ENCODE results near the gene CAMK2G.
"Not testable (repeated sequence)": the region's sequence is repeated elsewhere in the genome, so short reads cannot be mapped to it uniquely, and the experiment has no call there.

The CAMK2G gene

DNA sequence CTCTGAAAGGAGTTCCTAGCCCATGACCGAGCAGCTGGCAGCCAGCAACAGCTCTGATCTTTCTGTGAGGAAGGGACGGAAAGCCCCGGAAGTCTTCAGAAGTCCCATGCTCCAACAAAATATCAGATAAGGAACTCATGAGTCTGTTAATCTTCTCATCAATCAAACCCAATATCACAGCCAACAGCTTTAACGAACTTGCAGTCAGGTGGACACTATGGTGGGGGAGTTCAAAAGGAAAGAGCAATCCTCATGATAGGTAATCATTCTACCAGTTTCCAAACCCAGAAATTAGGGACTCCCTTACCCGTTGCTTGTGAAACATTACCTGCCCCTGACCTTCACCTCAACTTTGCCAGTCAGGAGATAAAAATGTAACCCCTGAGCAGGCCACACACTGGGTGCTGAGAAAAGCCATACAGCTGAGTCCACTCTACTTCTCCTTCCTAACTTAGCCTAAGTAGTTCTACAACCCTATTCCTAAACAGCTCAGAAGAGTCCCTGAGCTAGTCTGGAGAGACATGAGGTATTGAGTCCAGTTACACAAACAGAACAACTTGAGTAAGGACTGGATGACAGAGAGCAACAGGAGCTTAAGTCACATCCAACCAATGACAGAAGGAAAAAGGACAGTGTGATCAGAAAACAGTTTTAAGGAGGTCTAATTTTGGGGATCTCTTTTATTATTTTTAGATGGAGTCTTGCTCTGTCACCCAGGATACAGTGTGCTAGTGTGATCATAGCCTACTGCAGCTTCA, 65.1 kb downstream of the CAMK2G start:
- DNase-seq: no peak

DNA sequence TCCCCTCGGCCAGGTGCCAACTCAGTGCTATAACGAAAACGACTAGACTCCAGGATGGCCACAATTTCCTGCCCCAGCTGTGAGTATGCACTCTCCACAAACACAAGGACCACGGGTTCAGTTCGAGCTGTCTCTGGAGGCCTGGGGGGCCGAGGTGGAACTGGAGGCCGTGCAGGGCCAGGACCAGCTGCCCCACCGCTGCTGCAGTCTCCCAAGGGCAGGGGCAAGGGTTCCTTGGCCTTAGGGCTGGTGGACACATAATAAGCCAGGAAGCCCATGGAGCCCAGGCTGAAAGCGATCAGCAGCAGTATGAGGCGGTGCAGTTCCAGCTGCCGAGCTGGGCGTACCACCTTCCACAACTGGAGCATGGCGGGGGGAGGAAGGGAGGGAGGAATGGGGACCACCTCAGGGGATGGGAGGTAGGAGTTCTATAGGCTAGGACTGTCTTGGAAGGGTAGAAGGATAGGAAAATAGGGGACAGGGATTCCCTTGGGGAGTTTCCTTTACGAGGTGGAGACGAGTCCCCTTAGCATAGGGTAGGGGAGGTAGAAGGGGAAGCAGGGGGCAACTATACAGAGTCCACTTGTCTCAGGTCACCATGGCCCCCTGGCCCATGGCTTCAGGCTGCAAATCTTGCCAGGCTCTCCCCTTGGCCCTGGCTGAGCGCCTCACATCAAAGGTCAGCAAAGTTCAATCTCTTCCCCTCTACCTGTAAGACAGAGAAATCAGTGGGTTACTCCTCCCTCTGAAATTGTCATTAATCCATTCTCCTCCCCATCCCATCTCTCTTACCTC, 66.1 kb downstream of the CAMK2G start:
- no peak for DNase-seq

DNA sequence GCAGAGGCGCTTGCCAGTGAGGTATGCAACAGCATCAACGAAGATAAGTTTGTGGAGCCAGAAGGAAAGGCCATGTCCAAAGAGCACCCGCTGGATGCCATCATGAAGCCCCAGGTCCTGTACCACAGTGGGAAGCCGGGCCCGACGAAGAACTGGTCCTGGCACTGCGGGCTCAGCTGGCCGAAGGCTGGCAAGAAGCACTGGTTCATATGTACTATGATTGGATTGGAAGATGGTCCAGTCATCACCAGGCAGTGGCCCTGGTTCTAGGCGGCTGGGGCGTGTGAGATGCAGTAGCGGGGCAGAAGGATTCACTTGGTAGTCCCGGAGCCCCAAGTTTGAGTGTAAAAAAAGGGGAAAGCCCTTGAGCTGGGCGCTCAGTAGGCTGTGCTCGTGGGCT, 66.9 kb downstream of the CAMK2G start:
- no peak for DNase-seq

DNA sequence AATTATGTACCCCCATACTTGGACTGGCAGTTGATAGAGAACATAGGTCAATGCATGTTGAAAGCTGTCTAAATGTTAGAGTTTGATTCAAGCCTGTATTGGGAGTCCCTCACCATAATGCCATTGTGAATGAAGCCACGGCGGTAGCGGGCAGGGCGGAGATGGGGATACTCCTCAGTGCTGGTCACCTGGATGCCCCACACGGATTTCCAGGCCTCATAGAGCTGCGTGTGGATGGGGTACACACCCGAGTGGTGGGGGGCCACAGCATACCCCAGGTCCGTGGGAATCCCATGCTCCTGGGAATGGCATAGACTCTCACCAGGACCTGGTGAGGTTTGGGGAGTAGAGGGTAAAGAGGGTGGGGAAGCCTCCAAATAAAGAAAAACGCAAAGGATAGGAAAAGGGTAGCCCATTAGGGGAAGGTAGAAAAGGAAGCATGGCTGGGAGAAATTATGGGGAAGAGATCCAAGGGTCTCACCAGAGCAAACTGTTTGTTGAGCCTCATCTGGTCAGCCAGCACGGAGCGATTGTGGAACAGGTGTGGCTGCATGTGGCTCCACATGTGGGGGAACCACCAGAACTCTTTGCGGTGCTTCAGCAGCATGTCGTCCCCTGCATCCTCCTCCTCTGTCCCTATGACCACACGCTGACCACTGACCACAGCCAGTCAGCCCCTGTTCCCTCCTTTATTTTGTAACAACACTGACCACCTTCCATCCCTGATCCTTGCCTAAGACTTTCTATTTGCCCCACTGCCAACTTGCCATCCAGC, 68.0 kb downstream of the CAMK2G start:
- DNase-seq: no peak

DNA sequence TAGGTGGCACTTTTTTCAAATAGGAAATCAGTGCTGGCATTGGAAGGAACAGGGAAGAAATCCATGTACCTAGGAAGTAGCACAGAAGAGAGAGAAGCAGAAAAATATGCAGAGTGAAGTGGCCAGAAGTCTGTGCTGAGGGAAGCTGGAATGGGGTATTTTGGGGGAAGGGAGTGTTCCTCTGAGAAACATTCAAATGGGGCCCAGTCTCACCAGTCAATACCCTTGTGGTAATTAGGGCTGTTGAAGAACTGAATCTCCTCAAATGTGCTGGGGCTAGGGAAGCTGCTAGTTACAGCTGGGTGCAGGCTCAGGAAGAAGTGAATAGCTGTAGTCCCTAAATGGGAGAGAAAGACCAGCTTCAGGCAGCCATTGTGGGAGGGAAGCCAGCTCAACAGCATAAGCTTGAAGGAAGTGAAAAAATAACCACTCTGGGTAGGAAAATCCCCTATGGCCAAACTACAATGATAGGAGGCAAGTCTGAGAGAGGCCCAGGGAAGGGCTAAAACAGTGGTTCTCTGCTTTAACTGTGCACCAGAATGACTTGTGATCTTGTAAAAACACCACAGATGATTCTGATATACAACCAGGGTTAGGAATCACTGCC, 70.6 kb downstream of the CAMK2G start:
- no peak for DNase-seq

DNA sequence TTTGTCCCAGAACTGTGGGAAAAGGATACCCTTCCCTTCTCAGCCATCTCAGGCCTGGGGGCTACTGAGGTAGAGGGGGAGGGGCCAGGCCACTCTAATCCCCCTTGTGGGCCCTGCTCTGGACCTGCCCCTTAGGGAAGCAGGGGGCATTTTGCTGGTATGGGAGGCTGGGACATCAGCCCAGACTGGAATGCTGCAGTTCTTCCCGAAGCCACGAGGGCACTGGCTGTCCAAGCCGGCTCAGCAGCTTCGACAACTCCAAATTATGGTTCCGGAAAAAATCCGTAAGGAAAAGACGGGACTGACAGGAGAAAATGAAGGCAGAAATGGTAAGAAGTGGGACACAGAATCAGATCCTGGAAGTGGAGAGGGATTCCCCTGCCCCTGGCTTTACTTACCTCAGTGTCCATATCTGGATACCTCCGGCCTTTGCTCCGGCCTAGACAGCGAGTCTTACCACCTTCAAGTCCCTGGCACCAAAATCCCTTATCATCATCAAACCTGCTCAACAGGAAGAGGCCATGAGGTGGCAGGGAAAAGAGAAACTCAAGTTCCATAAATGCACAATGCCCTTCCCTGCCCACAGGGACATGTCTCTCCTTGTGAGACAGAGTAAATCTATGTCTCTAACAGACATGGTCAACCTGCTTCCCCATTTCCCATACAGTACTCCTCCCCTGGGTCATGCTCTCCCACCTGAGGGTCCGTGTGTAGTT, 71.9 kb downstream of the CAMK2G start:
- no peak for DNase-seq

DNA sequence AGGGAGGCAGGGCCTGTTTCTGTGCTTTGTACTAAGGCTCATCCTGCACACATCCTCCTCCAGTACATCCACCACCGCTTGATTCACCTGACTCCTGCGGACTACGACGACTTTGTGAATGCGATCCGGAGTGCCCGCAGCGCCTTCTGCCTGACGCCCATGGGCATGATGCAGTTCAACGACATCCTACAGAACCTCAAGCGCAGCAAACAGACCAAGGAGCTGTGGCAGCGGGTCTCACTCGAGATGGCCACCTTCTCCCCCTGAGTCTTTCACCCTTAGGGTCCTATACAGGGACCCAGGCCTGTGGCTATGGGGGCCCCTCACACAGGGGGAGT, 73.1 kb downstream of the CAMK2G start:
- no peak for DNase-seq

DNA sequence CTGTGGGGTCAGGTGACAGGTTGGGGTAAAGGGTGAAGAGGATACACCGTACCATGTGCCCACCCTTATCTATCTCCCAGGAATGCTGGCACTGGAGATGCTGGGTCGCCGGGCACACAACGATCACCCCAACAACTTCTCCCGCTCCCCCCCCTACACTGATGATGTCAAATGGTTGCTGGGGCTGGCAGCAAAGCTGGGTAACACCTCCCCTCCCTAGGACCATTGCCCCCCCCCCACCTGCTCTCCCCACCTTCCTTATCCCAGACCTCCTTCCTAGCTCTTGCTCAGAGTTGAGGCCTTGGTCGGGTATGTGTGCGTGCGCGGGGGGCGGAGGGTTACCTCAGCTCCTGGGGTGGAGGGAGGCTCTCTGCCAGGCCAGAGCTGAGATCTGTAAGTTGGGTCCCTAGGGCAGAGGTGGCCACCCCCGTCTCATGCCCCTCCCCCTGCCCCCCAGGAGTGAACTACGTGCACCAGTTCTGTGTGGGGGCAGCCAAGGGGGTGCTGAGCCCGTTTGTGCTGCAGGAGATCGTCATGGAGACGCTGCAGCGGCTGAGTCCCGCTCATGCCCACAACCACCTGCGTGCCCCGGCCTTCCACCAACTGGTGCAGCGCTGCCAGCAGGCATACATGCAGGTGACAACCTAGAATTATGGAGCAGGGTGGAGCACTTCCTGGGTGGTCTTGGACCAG, 73.6 kb downstream of the CAMK2G start:
- DNase-seq: no peak

DNA sequence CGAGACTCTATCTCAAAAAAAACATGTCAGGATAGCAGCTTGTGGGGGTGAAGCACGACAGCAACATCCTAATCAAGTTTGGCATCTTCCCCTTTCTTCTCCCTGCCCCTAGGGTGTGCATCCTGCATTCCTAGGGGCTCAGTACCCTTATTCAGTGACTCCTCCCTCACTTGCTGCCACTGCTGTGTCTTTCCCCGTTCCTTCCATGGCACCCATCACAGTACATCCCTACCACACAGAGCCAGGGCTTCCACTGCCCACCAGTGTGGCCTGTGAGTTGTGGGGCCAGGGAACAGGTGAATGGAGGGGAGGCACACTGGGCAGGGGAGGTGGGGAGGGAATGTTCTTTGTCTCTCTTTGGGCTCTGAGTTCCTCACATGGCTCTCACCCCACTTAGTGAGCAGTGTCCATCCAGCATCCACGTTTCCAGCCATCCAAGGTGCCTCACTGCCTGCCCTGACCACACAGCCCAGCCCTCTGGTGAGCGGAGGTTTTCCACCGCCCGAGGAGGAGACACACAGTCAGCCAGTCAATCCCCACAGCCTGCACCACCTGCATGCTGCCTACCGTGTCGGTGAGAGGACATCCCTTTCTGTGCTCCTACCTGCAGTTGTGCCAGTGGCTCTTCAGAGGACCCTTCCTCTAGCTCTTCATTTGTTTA, 74.3 kb downstream of the CAMK2G start:
- DNase-seq: no peak

DNA sequence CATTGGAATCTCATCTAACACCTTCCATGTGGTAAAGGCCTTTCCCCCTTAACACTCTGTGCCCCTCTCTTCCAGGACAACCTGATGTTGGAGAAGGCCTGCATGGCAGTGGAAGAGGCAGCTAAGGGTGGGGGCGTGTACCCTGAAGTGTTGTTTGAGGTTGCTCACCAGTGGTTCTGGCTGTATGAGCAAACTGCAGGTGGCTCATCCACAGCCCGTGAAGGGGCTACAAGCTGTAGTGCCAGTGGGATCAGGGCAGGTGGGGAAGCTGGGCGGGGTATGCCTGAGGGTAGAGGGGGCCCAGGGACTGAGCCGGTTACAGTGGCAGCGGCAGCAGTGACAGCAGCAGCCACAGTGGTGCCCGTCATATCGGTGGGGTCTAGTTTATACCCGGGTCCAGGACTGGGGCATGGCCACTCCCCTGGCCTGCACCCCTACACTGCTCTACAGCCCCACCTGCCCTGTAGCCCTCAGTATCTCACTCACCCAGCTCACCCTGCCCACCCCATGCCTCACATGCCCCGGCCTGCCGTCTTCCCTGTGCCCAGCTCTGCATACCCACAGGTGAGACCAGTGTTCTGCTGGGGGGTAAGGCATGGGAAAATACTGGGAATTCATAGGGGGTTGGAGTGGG, 75.3 kb downstream of the CAMK2G start:
- no peak for DNase-seq

DNA sequence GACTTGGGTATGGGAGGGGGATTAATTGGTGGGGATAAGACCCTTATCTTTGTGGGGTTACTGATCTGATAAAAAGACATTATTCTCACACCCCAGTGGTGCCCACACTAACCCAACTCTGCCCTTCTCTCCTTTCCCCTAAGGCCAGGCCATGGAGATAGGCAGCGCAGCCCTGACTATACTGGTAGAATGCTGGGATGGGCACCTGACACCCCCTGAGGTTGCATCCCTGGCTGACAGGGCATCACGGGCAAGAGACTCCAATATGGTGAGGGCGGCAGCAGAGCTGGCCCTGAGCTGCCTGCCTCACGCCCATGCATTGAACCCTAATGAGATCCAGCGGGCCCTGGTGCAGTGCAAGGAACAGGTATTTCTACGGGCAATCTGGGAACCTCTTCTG, 76.3 kb downstream of the CAMK2G start:
- no peak for DNase-seq

DNA sequence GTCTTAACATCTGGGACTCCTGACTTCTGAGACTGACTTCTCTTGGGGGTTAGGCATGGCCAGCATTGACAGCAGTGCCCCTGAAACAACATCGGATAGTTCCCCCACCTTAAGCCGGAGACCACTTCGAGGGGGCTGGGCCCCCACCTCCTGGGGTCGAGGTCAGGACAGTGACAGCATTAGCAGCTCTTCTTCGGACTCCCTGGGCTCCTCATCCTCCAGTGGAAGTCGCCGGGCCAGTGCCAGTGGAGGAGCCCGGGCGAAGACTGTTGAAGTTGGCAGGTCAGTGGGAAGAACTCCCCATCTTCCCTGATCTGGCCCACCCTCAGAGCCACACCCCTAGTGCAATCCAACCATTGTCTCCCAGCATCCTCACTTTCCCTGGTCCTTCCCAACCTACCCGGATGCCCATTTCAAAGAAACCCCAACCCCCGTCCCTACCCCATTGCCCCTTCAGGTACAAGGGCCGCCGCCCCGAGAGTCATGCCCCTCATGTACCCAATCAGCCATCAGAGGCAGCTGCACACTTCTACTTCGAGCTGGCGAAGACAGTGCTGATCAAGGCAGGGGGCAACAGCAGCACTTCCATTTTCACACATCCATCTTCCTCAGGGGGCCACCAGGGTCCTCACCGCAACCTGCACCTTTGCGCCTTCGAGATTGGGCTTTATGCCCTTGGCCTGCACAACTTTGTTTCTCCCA, 76.9 kb downstream of the CAMK2G start:
- no peak for DNase-seq

DNA sequence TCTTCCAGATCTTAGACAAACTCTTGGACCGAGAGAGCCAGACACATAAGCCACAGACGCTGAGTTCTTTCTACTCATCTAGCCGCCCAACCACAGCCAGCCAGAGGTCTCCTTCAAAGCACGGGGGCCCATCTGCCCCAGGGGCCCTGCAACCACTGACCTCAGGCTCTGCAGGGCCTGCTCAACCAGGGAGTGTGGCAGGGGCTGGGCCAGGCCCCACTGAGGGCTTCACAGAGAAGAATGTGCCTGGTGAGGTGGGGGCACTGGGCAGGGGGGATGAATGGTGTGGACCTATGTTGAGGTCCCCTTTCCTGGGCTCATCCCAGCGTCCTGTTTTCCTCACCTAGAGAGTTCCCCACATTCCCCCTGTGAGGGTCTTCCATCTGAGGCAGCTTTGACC, 77.6 kb downstream of the CAMK2G start:
- no peak for DNase-seq

DNA sequence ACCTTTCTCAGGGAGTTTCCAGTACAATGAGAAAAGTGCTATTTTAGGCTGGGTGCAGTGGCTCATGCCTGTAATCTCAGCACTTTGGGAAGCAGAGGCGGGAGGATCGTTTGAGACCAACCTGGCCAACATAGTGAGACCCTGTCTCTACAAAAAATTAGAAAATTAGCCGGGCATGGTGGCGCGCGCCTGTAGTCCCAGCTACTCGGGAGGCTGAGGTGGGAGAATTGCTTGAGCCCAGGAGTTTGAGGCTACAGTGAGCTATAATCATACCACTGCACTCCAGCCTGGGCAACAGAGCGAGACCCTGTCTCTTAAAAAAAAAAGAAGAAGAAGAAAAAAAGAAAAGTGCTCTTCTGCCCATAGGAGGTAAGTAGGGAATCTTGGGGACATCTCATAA, 78.3 kb downstream of the CAMK2G start:
- DNase-seq: not testable (repeated sequence)

DNA sequence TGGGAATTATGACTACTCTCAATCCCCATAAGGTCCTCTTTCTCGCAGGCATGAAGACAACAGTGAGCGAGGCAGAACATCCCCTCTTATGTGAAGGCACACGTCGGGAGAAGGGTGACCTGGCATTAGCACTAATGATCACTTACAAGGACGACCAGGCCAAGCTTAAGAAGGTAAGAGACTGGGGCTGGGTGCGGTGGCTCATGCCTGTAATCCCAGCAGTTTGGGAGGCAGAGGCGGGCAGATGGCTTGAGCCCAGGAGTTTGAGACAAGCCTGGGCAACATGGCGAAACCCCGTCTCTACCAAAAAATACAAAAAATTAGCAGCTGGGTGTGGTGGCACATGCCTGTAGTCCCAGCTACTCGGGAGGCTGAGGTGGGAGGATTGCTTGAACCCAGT, 78.9 kb downstream of the CAMK2G start:
- not testable (repeated sequence) for DNase-seq

DNA sequence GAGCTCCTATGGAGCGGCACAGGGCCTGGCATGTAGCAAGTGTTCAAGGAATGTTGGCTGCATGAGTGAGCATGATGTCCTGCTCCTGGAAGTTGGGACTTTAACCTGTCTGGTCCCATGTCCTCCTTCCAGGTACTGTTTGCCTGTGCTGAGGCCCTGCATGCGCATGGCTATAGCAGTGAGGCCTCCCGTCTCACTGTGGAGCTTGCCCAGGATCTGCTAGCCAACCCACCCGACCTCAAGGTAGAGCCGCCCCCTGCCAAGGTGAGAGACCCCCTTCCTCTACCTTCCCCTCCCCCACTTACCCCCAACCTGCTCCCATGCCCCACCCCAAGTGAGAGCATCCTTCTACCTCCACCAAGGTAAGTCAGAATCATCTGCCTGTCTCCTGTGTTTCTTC, 80.9 kb downstream of the CAMK2G start:
- DNase-seq: no peak

DNA sequence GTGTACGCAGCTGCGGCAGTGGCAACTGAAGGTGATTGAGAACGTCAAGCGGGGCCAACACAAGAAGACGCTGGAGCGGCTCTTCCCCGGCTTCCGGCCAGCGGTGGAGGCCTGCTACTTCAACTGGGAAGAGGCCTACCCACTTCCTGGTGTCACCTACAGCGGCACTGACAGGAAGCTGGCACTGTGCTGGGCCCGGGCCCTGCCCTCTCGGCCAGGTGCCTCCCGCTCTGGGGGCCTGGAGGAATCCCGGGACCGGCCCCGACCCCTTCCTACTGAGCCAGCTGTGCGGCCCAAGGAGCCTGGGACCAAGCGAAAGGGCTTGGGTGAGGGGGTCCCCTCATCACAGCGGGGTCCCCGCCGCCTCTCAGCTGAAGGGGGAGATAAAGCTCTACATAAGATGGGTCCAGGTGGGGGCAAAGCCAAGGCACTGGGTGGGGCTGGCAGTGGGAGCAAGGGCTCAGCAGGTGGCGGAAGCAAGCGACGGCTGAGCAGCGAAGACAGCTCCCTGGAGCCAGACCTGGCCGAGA, 82.4 kb downstream of the CAMK2G start:
- DNase-seq: no peak

DNA sequence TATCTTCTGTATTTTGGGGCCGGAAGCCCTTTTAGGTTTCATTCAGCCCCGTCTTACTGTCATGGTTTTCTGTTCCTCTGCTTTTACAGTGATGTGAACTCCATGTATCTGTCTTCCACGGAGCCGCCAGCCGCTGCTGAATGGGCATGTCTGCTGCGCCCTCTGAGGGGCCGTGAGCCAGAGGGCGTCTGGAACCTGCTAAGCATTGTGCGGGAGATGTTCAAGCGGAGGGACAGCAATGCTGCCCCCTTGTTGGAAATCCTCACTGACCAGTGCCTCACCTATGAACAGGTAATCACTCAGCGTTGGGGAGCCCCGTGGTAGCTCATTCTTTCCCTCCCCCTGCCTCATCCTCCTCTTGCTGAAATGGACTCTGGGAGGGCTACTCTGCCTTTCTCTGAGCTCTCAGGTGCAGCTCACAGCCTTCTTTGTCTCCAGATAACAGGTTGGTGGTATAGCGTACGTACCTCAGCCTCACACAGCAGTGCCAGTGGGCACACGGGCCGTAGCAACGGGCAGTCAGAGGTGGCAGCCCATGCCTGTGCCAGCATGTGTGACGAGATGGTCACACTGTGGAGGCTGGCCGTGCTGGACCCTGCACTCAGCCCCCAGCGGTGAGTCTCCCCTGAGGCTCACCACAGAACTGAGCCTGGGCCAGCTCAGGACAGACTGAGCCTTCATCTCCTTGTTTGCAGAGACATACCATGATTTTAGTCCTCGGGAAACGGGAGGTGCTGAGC, 83.3 kb downstream of the CAMK2G start:
- no peak for DNase-seq

DNA sequence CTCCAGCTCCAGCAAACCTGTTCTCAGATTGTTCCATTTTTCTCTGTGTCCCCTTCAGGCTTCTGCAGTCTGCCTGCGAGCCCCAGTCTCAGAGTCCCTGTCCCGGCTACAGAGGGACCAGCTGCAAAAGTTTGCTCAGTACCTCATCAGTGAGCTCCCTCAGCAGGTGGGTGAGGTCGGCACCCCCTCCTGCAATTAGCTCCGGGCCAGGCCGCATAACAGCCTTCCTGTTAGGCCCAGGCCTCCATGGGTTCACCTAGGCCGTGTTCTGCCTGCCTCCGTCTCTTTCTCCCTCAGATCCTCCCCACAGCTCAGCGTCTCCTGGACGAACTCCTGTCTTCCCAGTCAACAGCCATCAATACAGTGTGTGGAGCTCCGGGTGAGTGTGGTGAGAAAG, 84.7 kb downstream of the CAMK2G start:
- no peak for DNase-seq
